Brain microvascular endothelial cell (primary cell): ENCODE measurements around the gene PAGR1.
"Not testable (repeated sequence)": the region's sequence is repeated elsewhere in the genome, so short reads cannot be mapped to it uniquely, and the experiment has no call there.

Experiments used
- DNase-seq: peaks from one replicate; pipeline ENCODE4 v3.0.0-alpha.2; 2020
- H3K27ac ChIP-seq: fragments of 250-450 bp; sonication (Bioruptor Pico); 2 replicates; pipeline ENCODE4 v1.5.1; 2020; ENCODE audit warnings: mild to moderate bottlenecking, moderate library complexity
- H3K27me3 ChIP-seq: fragments of 250-450 bp; sonication (Bioruptor Pico); replicated peaks from 2 replicates; pipeline ENCODE4 v1.5.1; 2020; ENCODE audit warnings: mild to moderate bottlenecking
- H3K36me3 ChIP-seq: fragments of 250-450 bp; sonication (Bioruptor Pico); replicated peaks from 2 replicates; pipeline ENCODE4 v1.5.1; 2020; ENCODE audit warnings: mild to moderate bottlenecking
- H3K4me3 ChIP-seq: 2 replicates; pipeline ENCODE4 v1.5.1; 2011; ENCODE audit warnings: low read depth, mild to moderate bottlenecking, control low read depth, low read length, moderate library complexity
- in situ Hi-C: cut with HindIII; loops from 2 replicates; pipeline ENCODE4 v1.10.0; 2017; ENCODE audit warnings: low sequenced_read_pairs, low pct_ligation_motif_present
- TF ChIP-seq, protein P1 (sequence below): IDR thresholded peaks from 2 replicates; pipeline ENCODE4 v1.5.1; 2011; ENCODE audit warnings: low read depth, mild to moderate bottlenecking, moderate library complexity, low read length, control low read depth, inconsistent platforms; ENCODE audit errors: missing control alignments

The PAGR1 gene

DNA sequence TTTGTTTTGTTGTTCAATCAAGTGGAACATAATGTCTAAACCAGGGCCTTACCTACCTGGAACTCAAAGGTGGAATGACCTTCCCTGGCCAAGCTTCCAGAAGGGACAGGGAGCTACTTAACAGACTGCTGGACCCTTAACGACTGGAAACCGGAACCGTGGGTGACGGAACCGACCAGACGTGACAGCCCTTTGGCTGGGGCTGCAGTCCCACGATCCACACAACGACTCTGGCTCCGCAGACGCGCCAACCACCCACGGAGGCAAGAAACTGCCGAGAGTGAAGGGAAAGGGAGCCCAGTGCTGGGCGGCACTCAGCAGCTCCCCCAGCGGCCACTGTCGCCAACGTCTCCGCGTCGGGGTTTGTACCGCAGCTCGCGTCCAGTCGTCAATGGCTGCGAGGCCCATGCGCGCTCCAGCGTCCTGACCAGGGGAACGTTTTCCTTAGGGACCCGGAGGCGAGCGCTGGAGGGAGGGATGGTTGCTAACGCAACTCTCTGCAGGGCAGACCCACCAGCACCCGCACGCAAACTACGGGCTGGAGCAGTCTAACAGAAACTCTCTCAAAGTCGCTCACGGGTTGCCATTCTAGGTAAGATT lies 31.0 kb upstream of the PAGR1 start:
- TF ChIP-seq, protein P1, sequence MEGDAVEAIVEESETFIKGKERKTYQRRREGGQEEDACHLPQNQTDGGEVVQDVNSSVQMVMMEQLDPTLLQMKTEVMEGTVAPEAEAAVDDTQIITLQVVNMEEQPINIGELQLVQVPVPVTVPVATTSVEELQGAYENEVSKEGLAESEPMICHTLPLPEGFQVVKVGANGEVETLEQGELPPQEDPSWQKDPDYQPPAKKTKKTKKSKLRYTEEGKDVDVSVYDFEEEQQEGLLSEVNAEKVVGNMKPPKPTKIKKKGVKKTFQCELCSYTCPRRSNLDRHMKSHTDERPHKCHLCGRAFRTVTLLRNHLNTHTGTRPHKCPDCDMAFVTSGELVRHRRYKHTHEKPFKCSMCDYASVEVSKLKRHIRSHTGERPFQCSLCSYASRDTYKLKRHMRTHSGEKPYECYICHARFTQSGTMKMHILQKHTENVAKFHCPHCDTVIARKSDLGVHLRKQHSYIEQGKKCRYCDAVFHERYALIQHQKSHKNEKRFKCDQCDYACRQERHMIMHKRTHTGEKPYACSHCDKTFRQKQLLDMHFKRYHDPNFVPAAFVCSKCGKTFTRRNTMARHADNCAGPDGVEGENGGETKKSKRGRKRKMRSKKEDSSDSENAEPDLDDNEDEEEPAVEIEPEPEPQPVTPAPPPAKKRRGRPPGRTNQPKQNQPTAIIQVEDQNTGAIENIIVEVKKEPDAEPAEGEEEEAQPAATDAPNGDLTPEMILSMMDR: peak; percentile 94
- Histone ChIP-seq H3K27ac (no peak overlapping the region), H3K4me3 (peak overlapping the region; percentile 43), H3K36me3 (no peaks in the 10 kb centered on the region), H3K27me3 (no peaks in the 10 kb centered on the region)
- DNase-seq: peak; percentile 45
- in situ Hi-C loops: no loop called here

DNA sequence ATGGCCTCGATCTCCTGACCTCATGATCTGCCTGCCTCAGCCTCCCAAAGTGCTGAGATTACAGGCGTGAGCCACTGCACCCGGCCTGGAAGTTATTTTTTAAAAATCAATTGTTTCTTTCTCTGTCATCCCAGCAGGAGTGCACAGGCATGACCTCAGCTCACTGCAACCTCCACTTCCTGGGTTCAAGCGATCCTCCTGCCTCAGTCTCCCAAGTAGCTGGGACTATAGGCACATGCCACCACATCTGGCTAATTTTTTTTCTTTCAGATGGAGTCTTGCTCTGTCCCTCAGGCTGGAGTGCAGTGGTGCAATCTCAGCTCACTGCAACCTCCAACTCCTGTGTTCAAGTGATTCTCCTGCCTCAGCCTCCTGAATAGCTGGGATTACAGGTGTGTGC lies 28.8 kb upstream of the PAGR1 start:
- in situ Hi-C loops, H3K27ac ChIP-seq, DNase-seq, H3K36me3 ChIP-seq, H3K4me3 ChIP-seq, H3K27me3 ChIP-seq: not testable (repeated sequence)

DNA sequence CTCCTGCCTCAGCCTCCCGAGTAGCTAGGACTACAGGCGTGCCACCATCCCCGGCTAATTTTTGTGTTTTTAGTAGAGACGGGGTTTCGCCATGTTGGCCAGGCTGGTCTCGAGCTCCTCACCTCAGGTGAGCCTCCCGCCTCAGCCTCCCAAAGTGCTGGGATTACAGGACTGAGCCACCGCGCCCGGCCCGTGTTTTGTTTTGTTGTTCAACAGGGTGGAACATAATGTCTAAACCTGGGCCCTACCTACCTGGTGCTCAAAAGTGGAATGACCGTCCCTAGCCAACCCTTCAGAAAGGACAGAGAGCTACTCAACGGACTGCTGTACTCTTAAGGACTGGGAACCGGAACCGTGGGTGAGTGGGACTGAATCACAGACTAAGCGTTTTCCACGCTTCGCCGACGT lies 26.2 kb upstream of the PAGR1 start:
- TF ChIP-seq, protein P1: no peak
- H3K27ac ChIP-seq: peak overlapping the region; percentile 58
- no peaks in the 10 kb centered on the region for H3K27me3 ChIP-seq
- in situ Hi-C loops: no loop called here
- H3K4me3 ChIP-seq: peak overlapping the region; percentile 91
- H3K36me3 ChIP-seq: no peaks in the 10 kb centered on the region
- DNase-seq: no peak

DNA sequence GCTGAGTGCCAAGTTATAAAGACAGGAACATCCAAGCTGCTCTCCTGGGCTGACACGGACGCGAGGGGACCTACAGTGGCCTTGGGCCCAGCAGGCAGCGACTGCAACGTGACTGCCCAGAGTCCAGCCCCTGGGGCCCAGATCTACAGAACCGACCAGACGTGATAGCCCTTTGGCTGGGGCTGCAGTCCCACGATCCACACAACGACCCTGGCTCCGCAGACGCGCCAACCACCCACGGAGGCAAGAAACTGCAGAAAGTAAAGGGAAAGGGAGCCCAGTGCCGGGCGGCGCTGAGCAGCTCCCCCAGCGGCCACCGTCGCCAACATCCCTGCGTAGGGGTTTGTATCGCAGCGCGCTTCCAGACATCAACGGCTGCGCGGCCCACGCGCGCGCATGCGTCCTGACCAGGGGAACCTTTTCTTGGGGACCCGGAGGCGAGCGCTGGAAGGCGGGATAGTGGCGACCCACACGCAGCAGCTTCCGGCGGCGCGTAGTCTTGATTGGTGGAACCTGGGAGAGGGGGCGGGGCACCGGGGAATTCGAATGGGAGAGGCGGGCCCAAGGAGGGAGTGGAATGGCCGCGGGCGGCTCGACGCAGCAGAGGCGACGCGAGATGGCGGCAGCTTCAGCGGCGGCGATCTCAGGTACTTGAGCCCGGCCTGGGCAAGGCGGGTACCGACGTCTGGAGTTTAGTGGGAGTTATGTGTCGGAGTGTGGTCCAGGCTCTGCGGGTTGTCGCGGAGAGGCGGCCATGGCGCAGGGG lies 25.6 kb upstream of the PAGR1 start, which contains the start of gene KIF22:
Gene KIF22 (plus strand): TSS at position 569 of the 766 bp plus-strand sequence. CDS start 9 bp downstream, at position 578.
- H3K4me3 ChIP-seq: peak within 1 kb of the TSS; percentile 91
- in situ Hi-C loops: no loop called here
- DNase-seq: peak; percentile 98
- H3K36me3 ChIP-seq: no peaks in the 10 kb centered on the region
- TF ChIP-seq, protein P1: peak; percentile 84
- no peaks in the 10 kb centered on the region for H3K27me3 ChIP-seq
- peak within 1 kb of the TSS; percentile 58 for H3K27ac ChIP-seq

DNA sequence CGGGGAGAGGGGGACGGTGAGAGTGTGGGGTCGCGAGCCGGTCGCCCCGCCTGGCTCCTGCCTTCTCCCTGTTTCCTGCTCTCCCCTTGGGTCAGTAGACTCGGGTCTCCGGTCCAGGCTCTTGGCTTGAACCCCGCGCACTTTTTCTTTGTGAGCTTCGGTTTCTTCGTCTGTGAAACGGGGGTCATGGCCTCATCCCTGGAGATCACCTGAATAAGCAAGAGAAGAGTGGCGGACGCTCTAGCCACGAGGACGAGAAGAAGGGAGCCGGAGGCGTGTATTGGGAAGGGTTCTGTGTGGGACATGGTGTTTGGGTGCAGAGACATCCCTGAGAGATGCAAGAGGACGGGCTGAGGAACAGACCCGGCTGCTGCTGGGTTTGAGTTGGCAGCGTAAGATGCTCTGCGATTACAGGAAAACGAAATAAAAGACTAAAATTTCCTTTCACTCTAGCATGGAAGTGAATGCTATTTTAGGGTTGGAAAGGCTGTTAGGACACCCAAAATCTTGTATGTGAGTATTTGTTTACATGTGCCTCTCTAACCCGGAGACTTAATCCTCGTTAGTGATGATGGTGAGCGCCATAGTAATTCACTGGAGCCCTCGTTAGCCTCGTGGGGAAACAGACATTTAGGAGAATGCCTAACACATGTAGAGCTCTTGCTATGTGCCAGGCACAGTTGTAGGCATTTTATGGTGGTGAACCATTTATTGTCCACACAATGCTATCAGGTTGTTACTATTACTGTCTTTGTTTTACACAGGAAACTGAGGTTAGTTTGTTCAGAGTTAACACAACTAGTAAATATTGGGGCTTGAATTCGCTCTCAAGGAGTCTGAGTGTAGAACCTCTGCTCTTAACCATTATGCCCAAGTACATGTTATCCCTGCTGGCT lies 24.8 kb upstream of the PAGR1 start:
- peak overlapping the region; percentile 91 for H3K4me3 ChIP-seq
- H3K36me3 ChIP-seq: no peaks in the 10 kb centered on the region
- DNase-seq: no peak
- TF ChIP-seq, protein P1: no peak
- H3K27me3 ChIP-seq: no peaks in the 10 kb centered on the region
- no peak overlapping the region for H3K27ac ChIP-seq
- in situ Hi-C loops: no loop called here
